ENCODE results near the gene DDX24. TPM values are rescaled to one million over a fixed set of nuclear protein-coding genes. Genes with fewer than 3 reads are reported as not detected.

DDX24 gene
- polyA plus RNA-seq, 1 donor (not counting 4 experiments of a cell fraction or from before 2014, with no cell fraction given): 171 TPM

- no peak overlapping the region for H3K27ac ChIP-seq (ENCODE audit: control insufficient read depth, insufficient read depth, low read length)
- H3K9me3 ChIP-seq (ENCODE audit: control insufficient read depth, low read depth, low read length): no peaks in the 10 kb centered on the region
- DNase-seq (ENCODE audit: low read depth, low spot score) (no peak), FAIRE-seq (no peak)
- TF ChIP-seq EZH2 (IDR thresholded peaks at IDR 0.05; ENCODE audit: low read length) (no peak), CTCF (optimal IDR thresholded peaks at IDR 0.05 in 1 of 3, IDR thresholded peaks at IDR 0.05 in 1 of 3, conservative IDR thresholded peaks at IDR 0.05 in 1 of 3; ENCODE audit: extremely low read depth in 1 of 3, insufficient read depth in 2 of 3, low read length in 3 of 3) (no peak)
- no peaks in the 10 kb centered on the region for H3K27me3 ChIP-seq (ENCODE audit: control insufficient read depth, extremely low read depth, insufficient read depth, low read length)
- no peaks in the 10 kb centered on the region for H3K9me1 ChIP-seq (ENCODE audit: control insufficient read depth, extremely low read depth, insufficient read depth, low read length)
- no peak overlapping the region for H3K4me2 ChIP-seq (ENCODE audit: control insufficient read depth, extremely low read depth, insufficient read depth, low read depth, low read length)
- dilution Hi-C loops (cut with MboI; ENCODE audit: extremely low pct_ligation_motif_present, low sequenced_read_pairs): no loop called here
- H2AFZ ChIP-seq (ENCODE audit: control insufficient read depth, low read length): no peak overlapping the region
- H3K36me3 ChIP-seq (ENCODE audit: control insufficient read depth in 2 of 2, extremely low read depth in 1 of 2, insufficient read depth in 2 of 2, low read length in 2 of 2): peaks cover 0 to 10% of the 10 kb centered on the region in 2 experiments
- H4K20me1 ChIP-seq (ENCODE audit: control insufficient read depth, extremely low read depth, insufficient read depth, low read length): no peaks in the 10 kb centered on the region
- H3K4me1 ChIP-seq (ENCODE audit: control insufficient read depth, extremely low read depth, insufficient read depth, low read length): no peaks in the 10 kb centered on the region
- H3K9ac ChIP-seq (ENCODE audit: control insufficient read depth, extremely low read depth, insufficient read depth, low read length): no peak overlapping the region
- no peaks in the 10 kb centered on the region for H3K79me2 ChIP-seq (ENCODE audit: control insufficient read depth, insufficient read depth, low read length)
- no peak overlapping the region for H3K4me3 ChIP-seq (ENCODE audit: control insufficient read depth in 2 of 3, extremely low read depth in 1 of 3, insufficient read depth in 2 of 3, low read depth in 1 of 3, low read length in 3 of 3)
Observed at GRCh38 chr14:94034886-94035285, 46.1 kb downstream of the DDX24 start.

- H3K4me3 ChIP-seq (ENCODE audit: control insufficient read depth in 2 of 3, extremely low read depth in 1 of 3, insufficient read depth in 2 of 3, low read depth in 1 of 3, low read length in 3 of 3): no peak overlapping the region
- peaks cover 14% of the 10 kb centered on the region for H3K4me1 ChIP-seq (ENCODE audit: control insufficient read depth, extremely low read depth, insufficient read depth, low read length)
- H4K20me1 ChIP-seq (ENCODE audit: control insufficient read depth, extremely low read depth, insufficient read depth, low read length): peaks cover 3% of the 10 kb centered on the region
- no peaks in the 10 kb centered on the region for H3K27me3 ChIP-seq (ENCODE audit: control insufficient read depth, extremely low read depth, insufficient read depth, low read length)
- dilution Hi-C loops (cut with MboI; ENCODE audit: extremely low pct_ligation_motif_present, low sequenced_read_pairs): no loop called here
- no peaks in the 10 kb centered on the region for H3K79me2 ChIP-seq (ENCODE audit: control insufficient read depth, insufficient read depth, low read length)
- H3K36me3 ChIP-seq (ENCODE audit: control insufficient read depth in 2 of 2, extremely low read depth in 1 of 2, insufficient read depth in 2 of 2, low read length in 2 of 2): no peaks in the 10 kb centered on the region
- no peak overlapping the region for H3K4me2 ChIP-seq (ENCODE audit: control insufficient read depth, extremely low read depth, insufficient read depth, low read depth, low read length)
- H3K9me3 ChIP-seq (ENCODE audit: control insufficient read depth, low read depth, low read length): no peaks in the 10 kb centered on the region
- peaks cover 6% of the 10 kb centered on the region for H3K9me1 ChIP-seq (ENCODE audit: control insufficient read depth, extremely low read depth, insufficient read depth, low read length)
- no peak for FAIRE-seq
- no peak overlapping the region for H3K9ac ChIP-seq (ENCODE audit: control insufficient read depth, extremely low read depth, insufficient read depth, low read length)
- DNase-seq (ENCODE audit: low read depth, low spot score): no peak
- no peak overlapping the region for H2AFZ ChIP-seq (ENCODE audit: control insufficient read depth, low read length)
- no peak overlapping the region for H3K27ac ChIP-seq (ENCODE audit: control insufficient read depth, insufficient read depth, low read length)
- TF ChIP-seq EZH2 (IDR thresholded peaks at IDR 0.05; ENCODE audit: low read length): no peak
Observed at GRCh38 chr14:94031883-94032279, 49.1 kb downstream of the DDX24 start.

Data from keratinocyte (primary cell).